Activated T-helper 9 cell treated with anti-CD3 and anti-CD28 coated beads, Interleukin-2, amount 50 U/mL, for 16 hours (primary cell): ENCODE data around the gene ATP6V1F.
A peak's percentile ranks its signal among the peaks of the same experiment; 100 is the strongest.

Source experiments
- DNase-seq: peaks from one replicate; pipeline ENCODE4 v3.0.0-alpha.2; 2020; ENCODE audit warnings: low read depth

ATP6V1F gene

DNA sequence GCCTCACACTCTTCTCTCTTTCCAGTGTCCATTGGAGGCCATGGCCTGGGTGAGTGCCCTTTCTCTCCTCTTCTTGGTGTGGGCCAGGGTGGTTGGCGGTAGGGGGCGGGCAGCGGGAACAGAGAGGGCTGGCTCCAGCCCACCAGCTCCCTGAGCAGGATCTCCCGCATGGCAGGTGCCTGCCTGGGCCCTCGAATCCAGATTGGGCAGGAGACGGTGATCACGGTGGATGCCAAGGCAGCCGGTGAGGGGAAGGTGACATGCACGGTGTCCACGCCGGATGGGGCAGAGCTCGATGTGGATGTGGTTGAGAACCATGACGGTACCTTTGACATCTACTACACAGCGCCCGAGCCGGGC is 13.5 kb upstream of the ATP6V1F start:
- no peak for DNase-seq

DNA sequence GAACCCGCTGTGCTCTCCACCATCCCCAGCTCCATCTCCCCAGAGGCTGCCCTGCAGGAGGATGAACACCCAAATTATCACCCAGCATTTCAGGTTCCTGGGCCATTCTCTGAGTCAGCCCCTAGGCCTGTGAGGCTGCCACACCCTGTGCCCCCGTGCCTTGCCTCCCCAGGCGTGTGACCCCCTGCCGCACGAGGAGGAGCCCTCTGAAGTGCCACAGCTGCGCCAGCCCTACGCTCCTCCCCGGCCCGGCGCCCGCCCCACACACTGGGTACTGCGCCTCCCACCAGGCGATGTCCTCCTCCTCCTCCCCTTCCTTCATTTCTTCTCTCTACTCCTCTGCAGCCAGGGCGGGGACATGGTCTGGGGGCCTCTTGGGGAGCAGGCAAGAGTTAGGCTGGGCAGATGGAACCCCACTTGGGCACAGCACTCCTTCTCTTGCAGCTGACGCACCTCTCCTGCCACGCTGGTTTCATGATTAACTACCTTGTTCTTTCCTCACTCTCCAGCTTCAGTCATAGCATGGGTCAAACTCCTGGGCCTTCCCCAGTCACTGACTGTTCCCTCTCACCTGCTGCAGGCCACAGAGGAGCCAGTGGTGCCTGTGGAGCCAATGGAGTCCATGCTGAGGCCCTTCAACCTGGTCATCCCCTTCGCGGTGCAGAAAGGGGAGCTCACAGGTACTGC is 12.7 kb upstream of the ATP6V1F start:
- DNase-seq, result no peak

DNA sequence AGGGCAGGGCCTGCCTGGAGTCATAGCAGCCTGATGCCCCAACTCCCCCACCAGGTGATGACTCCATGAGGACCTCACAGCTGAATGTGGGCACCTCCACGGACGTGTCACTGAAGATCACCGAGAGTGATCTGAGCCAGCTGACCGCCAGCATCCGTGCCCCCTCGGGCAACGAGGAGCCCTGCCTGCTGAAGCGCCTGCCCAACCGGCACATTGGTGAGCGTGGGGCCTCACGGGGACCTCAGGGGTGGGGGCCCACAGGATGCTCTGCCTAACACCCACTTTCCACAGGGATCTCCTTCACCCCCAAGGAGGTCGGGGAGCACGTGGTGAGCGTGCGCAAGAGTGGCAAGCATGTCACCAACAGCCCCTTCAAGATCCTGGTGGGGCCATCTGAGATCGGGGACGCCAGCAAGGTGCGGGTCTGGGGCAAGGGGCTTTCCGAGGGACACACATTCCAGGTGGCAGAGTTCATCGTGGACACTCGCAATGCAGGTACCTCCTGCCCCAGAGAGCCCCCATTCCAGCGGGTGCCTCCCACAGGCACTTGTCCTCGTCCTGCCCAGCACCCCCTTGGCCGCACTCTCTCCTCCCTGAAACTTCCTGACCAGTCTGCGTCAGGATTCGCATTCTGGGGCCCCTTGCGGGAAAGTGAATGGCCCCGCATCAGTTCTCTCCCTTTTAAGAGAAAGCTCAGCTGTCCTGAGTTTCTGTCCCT is 10.0 kb upstream of the ATP6V1F start:
- no peak for DNase-seq

DNA sequence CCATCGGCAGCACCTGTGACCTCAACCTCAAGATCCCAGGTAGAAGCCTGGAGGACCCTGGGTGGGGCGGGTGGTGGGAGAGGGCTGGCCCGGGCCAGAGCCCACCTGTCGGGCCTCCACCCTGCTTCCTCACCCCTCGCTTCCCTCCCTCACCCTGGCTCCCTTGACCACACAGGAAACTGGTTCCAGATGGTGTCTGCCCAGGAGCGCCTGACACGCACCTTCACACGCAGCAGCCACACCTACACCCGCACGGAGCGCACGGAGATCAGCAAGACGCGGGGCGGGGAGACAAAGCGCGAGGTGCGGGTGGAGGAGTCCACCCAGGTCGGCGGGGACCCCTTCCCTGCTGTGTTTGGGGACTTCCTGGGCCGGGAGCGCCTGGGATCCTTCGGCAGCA is 8.9 kb upstream of the ATP6V1F start:
- no peak for DNase-seq

GRCh38 chr7:128854396-128854795 is 8.3 kb upstream of the ATP6V1F start:
- DNase-seq, result no peak

DNA sequence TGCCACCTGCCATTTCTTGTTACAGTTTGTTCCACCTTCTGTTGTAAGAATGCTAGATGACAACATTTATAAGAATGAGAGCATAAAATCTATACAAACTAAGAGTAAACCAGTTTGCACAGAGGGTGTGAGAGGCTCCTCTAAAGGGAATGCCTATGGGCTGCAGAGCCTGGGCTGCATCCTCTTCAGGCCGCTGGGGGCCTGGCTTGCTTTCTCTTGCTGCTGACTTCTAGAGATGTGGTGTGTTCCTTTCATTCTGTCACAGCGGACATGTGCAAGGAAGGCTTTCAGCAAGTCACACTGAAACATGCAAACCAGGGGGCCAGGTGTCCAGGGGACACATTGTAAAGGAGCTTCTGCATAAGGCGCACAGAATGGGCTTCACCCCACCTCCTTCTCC is 7.1 kb upstream of the ATP6V1F start:
- DNase-seq, result no peak

DNA sequence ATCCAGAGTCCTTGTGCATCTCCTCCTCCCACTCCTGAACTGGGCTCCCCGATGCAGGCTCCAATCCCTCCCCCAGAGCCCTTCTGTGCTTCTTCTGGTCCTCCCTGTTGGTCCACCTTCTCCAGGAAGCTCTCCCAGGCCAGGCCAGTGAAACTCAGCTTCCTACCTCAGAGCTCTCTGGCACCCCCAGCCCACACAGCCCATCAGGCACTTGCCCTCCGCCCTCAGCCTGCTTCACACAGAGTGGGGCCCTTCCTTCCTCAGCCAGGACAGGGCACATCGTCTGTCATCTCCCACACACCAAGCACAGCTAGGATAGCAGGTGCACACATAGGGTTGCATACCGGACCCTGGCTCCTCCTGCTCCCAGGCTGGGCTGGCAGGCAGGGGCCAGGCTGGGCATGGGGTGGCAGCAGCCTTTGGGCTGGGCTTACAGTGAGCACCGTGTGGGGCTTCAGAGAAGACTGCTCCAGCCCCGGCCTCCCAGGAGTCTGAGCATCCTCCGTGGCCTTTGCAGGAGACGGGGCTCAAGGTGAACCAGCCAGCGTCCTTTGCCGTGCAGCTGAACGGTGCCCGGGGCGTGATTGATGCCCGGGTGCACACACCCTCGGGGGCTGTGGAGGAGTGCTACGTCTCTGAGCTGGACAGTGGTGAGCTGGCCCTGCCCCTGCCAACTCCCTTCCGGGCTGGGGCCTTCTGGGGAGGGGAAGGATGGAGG is 6.5 kb upstream of the ATP6V1F start:
- no peak for DNase-seq

DNA sequence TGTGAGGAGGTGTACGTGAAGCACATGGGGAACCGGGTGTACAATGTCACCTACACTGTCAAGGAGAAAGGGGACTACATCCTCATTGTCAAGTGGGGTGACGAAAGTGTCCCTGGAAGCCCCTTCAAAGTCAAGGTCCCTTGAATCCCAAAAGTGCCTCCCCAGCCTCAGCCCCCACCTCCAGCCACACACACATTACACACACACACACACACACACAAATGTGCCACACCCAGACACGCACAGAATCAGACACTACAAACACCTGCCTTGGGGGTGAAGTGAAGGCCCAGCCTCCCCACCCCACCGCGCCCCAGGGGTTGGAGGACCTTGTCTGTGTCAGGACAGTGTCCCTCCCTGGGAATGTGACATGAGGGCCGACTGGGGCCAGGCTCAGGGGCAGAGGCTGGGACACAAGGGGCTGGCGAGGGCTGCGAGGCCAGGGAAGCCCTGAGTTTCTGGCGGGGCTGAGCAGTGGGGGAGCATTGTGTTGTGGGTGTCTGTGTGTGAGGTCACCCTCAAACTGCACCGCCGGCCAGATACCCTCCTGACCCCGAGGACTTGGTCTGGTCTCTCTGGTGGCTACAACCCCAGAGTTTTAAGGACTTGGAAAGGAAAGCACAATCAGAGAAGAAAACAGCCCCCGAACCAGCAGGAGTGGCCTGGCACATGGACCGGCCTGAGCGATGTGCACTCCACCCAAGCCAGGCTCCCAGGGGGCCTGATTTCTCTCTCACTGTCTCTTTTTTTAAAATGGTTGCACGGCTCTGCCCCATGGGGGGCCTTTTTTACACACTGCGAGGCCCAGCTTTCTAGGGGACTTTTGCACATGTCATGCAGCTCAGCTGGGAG is 4.0 kb upstream of the ATP6V1F start:
- DNase-seq, result no peak

DNA sequence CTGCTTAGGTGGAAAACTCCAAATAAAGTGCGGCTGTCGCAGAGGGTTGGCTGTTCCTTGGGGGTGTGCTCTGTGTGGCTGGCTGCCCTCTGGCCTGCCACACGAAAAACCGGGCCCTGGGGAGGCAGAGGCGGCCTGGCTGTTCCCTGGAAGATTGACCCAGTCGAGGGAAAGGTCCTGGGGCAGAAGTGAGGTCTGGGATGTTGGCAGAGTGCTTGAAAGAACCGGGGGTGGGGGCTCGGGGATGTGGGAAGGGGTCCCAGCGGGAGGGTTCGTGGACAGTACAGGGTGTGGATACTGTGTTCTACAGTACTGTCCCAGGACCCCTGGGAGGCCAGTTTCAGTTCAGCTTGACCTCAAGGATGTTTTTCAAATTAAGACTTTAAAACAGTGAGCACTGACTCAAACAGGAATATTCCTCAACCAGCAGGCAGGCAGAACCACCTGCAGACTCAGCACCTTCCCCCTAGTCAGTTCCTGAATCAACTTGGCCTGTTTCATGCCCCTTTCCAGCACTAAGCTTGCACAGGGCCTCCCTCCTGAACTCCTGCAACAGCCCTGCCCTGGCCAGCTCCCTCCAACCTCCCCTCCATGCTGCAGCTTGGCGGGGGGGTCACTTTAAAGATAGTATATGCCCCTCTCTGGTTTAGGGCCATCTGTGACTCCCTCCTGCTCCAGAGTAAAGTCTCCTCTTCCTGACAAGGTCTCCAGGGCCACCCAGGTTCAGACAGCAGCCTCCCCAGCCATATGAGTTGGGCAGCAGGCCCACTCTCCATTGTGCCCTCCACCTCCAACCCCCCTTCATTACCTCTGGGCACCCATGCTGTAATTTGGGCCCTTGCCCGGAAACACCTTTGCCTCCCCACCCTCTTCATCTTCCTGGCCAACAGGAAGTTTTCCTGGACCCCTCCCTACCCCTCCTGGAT is 3.2 kb upstream of the ATP6V1F start:
- no peak for DNase-seq

DNA sequence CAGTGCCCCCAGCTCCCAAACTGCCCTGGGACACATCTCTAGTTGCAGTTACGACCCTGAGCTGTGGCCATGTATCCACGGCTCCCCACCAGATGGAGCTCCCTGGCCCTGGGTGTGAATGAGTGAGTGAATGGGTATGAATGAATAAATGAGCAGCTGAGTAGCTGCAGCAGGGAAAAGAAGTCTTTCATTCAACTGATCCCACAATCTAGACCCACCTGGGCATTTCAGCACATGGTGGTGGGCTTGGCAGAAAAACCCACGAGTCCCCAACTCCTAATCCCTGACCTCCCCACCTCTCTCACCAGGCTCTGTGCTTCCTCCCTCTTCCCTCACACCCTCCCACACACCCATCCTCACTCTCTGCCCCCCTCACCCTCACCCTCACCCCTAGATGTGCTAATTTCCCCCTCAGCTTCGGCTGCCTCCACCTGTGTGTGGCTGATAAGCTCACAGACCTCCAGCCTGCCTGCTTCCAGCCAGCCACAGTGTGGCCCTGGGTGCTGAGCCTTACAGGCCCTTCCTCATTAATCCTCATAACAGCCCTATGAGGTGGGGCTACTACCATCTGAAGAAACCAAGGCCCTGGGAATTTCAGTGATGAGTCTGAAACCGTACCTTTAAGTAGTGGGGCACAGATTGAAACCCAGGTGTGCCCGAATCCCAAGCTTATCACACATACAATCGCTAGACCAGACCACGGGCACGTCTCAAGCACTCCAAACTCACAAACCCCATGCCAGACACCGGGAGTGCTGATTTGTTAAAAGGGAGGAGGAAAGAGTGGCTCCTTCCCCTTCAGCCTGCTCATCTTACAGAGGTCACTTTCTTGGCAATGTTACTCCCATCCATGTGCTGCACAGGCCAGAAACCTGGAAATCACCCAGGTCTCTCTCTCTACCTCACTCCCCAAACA is 2.2 kb upstream of the ATP6V1F start:
- no peak for DNase-seq

DNA sequence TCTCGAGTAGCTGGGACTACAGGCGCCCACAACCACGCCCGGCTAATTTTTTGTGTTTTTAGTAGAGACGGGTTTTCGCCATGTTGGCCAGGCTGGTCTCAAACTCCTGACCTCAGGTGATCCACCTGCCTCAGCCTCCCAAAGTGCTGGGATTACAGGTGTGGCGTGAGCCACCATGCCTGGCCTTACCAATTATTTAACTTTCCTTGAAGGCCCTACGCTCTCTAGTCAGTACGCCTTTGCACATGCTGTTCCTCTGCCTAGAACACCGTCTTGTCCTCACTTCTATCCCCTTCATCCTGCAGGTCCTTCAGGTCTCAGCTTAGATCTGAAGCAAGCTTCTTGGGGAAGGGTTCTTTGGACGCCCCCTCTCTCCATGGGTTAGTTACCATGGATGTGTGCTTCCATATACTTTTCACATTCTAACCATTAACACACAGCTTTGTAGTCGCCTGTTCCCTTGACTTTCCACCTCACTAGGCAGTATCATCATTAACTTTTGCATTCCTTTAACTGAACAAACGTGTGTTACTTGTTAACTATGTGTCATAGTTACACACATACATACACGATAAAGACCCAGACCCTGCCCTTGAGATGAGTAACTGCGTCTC is 592 bp upstream of the ATP6V1F start:
- DNase-seq, result no peak

DNA sequence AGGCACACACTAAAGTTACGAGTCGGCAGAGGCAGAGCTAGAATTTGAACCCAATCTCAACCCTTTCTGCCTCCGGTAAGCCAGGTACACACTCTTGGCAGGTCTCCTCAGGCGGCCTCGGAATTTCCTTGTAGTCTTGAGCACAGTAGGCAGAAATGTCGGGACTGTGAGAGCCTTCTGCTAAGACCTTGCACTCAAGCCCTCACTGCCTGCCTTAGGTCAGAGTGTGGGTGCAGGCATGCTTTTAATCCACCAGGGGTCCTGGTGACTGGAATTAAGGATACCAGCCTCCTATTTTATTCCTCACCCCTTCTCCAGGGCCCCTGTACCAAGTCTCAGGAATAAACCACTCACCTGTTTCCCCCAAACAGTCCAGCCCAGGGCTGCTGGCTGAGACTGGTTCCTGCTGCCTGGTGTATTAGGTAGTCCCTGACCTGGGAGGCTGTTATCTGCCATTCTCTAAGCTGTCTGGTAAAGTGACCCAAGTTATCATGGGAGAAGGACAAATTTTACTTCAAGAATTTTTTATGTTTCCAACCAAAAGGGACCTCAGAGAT is 855 bp downstream of the ATP6V1F start:
- DNase-seq, result peak; percentile 23

DNA sequence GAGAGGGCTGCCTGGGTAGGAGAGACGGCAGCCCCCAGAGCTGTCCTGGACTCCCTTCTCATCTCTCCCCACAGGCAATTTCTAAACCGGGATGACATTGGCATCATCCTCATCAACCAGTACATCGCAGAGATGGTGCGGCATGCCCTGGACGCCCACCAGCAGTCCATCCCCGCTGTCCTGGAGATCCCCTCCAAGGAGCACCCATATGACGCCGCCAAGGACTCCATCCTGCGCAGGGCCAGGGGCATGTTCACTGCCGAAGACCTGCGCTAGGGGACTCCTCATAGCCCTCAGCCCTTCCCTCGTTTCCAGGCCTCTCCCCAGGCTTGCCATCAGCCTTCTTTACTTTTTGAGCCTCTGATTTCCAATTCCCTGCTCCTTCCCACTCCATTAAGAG is 2.6 kb downstream of the ATP6V1F start:
- DNase-seq, result no peak

DNA sequence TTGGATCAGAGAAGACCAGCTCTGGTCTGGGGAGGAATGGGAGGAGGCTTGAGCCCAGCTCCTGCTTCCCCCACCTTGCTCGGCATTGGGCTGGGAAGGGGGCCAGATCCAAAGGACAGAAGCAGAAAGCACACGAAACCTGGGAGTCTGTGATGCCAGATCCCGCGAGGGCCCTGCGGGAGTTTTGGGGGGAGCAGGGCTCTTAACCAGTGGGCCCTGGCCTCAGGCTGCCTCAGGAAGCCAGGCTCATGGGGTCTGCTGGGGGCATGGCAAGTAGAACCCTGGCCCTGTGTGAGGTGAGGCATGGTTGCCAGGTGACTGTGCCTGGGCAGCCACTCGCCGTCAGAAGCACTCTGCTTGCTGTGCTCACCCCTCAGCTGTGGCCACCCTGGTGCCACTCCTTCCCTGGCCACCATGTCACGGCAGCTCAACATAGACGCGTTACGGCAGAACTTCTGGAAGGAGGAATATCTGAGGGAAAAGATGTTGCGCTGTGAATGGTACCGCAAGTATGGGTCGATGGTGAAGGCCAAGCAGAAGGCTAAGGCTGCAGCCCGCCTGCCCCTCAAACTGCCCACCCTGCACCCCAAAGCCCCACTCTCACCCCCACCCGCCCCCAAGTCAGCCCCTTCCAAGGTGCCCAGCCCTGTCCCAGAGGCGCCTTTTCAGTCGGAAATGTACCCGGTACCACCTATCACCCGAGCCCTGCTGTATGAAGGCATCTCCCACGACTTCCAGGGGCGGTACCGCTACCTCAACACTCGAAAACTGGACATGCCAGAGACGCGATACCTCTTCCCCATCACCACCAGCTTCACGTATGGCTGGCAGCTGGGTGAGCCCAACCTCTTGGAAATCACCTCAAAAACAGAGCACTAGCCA is 3.6 kb downstream of the ATP6V1F start:
- no peak for DNase-seq

DNA sequence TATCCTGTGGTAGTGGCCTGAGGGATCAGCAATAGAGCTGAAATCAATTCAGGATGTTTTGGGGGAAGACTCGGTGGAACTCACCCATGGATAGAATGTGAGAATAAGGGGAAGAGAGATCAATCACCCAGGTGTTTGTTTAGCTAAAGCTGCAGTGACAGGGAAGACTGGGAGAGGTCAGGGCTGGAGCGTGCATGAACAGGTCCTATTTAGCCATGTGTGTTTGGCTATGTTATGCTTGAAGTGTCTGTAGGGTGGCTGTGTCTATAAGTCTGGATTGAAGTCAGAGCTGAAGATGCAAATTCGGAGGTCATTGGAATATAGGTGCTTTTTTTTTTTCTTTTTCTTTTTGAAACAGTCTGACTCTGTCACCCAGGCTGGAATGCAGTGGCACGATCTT is 4.6 kb downstream of the ATP6V1F start:
- no peak for DNase-seq

- DNase-seq, result no peak
These were observed 5.4 kb downstream of the ATP6V1F start for GRCh38 chr7:128867842-128868623.

DNA sequence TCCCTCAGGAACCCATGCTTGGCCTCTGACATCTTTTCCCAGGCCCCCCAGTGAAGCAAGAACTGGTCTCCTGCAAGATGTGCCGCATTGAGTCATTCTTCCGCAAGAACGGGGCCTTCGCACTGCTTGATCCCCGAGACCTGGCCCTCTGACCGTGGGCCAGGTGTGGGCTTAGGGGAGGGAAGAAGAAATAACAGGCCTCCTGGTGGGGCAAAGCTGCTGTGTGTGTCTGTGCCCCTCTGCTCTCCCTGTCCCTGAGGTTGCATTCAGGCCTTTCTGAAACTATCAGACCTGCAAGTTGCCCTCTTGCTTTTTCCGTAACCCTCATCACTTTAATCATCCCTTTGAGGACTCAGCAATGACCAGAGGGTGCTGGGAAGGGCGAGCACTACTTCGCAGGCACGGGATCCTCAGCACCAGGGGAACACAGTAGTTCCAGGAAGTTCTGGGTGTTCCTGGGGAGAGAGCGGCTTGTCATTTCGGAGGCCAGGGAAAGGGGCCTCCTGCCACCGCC is 6.0 kb downstream of the ATP6V1F start:
- no peak for DNase-seq
